A549 treated with AZD2906 at 1 μM for 4 hours (cell line): ENCODE results near the gene DLD. TPM values are rescaled to one million over a fixed set of nuclear protein-coding genes. Genes with fewer than 3 reads are reported as not detected.

Source experiments
- total RNA-seq: library from RNA; stranded (reverse); fragments of 200-300 nt; extraction: Qiagen RNA extraction; gene quantifications from 5 replicates; pipeline ENCODE4 v1.2.3, GENCODE V29; 2022

DLD gene
- total RNA-seq, result 81.3 to 132 TPM (median 90.0 TPM) in 5 replicates

GRCh38 chr7:107890962-107891635 lies at the start of gene DLD:
Gene DLD, plus strand, starts transcription at chr7:107891183. Its CDS starts 68 bp downstream, at chr7:107891251.

Other genes with a start within 250 kb of the DLD start
- gene SLC26A4, start 230.4 kb upstream of the DLD start, total RNA-seq, result 0.03 to 0.14 TPM (median 0.07 TPM) in 5 replicates
- gene CBLL1, start 147.0 kb upstream of the DLD start, total RNA-seq, result 26.4 to 50.6 TPM (median 28.8 TPM) in 5 replicates
- 0.02 to 0.05 TPM in 2 of 5 replicates, not detected in the others for gene SLC26A3, start 88.0 kb upstream of the DLD start, total RNA-seq
- 94.3 to 137 TPM (median 104 TPM) in 5 replicates for gene LAMB1, start 112.0 kb downstream of the DLD start, total RNA-seq
- 0.06 to 0.39 TPM (median 0.17 TPM) in 5 replicates for gene LAMB4, start 239.2 kb downstream of the DLD start, total RNA-seq